ENCODE data around the gene CWF19L1. TPM values are rescaled to one million over a fixed set of nuclear protein-coding genes. Genes with fewer than 3 reads are reported as not detected.

CWF19L1 gene
- total and polyA plus RNA-seq, 7 donors: 13.8 to 23.4 (median 15.3) TPM

DNA sequence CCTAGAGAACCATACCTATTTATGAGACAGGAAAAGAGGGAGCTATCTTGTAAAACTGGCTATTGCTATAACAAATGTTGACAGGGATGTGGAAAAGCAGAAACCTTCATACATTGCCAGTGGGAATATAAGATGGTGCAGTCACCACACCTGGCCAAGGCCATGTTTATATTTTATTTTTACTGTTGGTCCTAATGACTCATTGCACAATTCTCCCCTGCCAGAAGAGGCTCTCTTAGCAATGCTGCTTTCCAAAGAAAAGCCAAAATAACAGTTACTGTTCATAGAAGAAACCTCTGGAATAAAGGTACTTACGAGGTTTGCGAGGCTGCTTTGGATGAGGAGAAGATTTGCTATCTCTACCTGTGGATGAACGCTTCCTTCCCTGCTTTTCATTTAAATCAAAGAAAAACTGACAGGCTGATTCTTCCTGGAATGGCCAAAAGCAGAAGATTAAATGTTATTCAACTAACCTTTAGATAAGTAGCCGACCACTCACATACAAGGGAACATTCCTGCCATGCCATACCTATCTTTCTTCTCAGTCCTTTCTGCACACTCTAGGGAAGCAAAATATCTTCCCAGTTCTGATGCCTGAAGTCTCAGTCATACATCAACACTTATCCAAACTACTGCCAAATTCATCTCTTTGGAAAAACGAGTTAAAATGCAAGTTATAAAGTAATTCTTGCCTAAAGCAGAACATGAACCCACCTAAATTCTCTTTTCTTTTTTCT, 21.8 kb downstream of the CWF19L1 start:
- intact Hi-C loops (cut with DNase I): no loop called here
- no peak for TF ChIP-seq POLR2AphosphoS5 (IDR thresholded peaks at IDR 0.05)
- no peak for TF ChIP-seq EP300 (IDR thresholded peaks at IDR 0.05)
- TF ChIP-seq, protein P1, sequence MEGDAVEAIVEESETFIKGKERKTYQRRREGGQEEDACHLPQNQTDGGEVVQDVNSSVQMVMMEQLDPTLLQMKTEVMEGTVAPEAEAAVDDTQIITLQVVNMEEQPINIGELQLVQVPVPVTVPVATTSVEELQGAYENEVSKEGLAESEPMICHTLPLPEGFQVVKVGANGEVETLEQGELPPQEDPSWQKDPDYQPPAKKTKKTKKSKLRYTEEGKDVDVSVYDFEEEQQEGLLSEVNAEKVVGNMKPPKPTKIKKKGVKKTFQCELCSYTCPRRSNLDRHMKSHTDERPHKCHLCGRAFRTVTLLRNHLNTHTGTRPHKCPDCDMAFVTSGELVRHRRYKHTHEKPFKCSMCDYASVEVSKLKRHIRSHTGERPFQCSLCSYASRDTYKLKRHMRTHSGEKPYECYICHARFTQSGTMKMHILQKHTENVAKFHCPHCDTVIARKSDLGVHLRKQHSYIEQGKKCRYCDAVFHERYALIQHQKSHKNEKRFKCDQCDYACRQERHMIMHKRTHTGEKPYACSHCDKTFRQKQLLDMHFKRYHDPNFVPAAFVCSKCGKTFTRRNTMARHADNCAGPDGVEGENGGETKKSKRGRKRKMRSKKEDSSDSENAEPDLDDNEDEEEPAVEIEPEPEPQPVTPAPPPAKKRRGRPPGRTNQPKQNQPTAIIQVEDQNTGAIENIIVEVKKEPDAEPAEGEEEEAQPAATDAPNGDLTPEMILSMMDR (IDR thresholded peaks at IDR 0.05): no peak
- no peak for TF ChIP-seq POLR2A (IDR thresholded peaks at IDR 0.05)
- 95 to 98% methylated on average over 5 of the region's 5 CpGs for WGBS, 2 donors

DNA sequence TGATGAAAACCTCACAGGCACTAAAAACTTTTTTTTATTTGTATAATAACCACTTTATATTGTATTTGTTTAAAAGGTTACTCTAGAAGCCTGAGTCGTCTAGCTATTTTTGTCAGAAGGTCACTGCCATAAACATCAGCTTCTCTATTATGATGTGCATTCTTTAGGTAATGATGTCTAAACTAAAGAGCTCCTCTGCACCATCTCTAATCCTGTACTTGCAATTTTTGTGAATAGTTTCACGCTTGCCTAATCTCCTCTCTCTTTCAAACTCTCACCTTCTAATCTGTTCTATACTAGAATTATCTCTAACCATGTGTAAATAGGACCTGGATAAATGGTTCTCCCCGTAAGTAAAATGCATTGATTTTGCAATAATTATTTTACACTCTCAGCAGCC, 27.6 kb downstream of the CWF19L1 start:
- no peak for DNase-seq
- Histone ChIP-seq H3K9me3 (no peaks in the 10 kb centered on the region), H3K27ac (no peak overlapping the region), H3K4me3 (no peak overlapping the region), H3K4me1 (no peaks in the 10 kb centered on the region), H3K36me3 (peaks cover 5 to 91% (median 37%) of the 10 kb centered on the region in 4 donors), H3K27me3 (no peaks in the 10 kb centered on the region)
- TF ChIP-seq POLR2AphosphoS5 (IDR thresholded peaks at IDR 0.05) (no peak), POLR2A (IDR thresholded peaks at IDR 0.05) (no peak), EP300 (IDR thresholded peaks at IDR 0.05) (no peak)
- TF ChIP-seq, protein P1 (IDR thresholded peaks at IDR 0.05): no peak
- intact Hi-C loops (cut with DNase I): no loop called here
- 81 to 91% methylated on average over 3 of the region's 3 CpGs for WGBS, 2 donors

More for the DNA sequence above, 21.8 kb downstream of the CWF19L1 start:
- Histone ChIP-seq H3K36me3 (peaks cover 14 to 97% (median 49%) of the 10 kb centered on the region in 4 donors), H3K27ac (no peak overlapping the region), H3K4me1 (no peaks in the 10 kb centered on the region), H3K4me3 (no peak overlapping the region), H3K27me3 (no peaks in the 10 kb centered on the region), H3K9me3 (no peaks in the 10 kb centered on the region)
- no peak for DNase-seq

DNA sequence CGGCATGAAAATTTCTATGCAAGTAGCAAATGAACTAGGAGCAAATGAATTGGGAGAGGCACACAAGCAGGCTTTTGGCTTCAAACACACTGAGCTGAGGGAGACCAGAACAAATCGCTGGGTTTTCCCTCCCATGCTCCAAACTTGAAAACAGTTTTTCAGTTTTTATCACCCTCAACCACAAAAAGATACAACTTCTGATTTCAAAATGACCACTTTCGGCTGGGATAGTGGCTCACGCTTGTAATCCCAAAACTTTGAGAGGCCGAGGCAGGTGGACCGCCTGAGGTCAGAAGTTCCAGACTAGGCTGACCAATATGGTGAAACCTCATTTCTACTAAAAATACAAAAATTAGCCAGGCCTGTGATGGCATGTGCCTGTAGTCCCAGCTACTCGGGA, 29.0 kb downstream of the CWF19L1 start:
- Histone ChIP-seq H3K4me1 (no peaks in the 10 kb centered on the region), H3K27ac (no peak overlapping the region), H3K36me3 (peaks cover 8 to 91% (median 29%) of the 10 kb centered on the region in 4 donors), H3K4me3 (no peak overlapping the region), H3K9me3 (no peaks in the 10 kb centered on the region), H3K27me3 (no peaks in the 10 kb centered on the region)
- DNase-seq: no peak
- intact Hi-C loops (cut with DNase I): no loop called here
- no peak for TF ChIP-seq EP300 (IDR thresholded peaks at IDR 0.05)
- no peak for TF ChIP-seq POLR2AphosphoS5 (IDR thresholded peaks at IDR 0.05)
- TF ChIP-seq, protein P1 (IDR thresholded peaks at IDR 0.05): no peak
- no peak for TF ChIP-seq POLR2A (IDR thresholded peaks at IDR 0.05)
- 90 to 94% methylated on average over 7 of the region's 7 CpGs for WGBS, 2 donors

DNA sequence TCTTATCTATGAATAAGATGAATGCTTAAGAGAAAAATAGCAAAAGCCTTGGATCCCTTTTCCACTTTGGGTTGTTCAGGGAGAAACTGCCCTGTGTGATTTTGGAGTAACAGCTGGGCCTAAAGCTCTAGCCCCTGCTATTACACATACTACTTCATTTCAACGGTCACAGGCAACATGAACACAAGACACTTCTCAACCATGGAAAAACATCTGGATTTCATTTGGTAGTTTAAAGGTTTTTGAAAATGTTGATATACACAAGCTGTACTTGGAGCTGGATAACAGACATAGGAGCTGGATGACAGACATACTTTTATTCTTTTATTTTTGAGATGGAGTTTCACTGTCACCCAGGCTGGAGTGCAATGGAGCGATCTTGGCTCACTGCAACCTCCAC, 35.3 kb downstream of the CWF19L1 start:
- no peak for DNase-seq
- no peak for TF ChIP-seq EP300 (IDR thresholded peaks at IDR 0.05)
- no peak for TF ChIP-seq POLR2A (IDR thresholded peaks at IDR 0.05)
- Histone ChIP-seq H3K4me1 (peaks cover 0 to 16% (median 13%) of the 10 kb centered on the region in 4 donors), H3K9me3 (no peaks in the 10 kb centered on the region), H3K4me3 (no peak overlapping the region), H3K27me3 (no peaks in the 10 kb centered on the region), H3K27ac (no peak overlapping the region), H3K36me3 (peaks cover 8 to 55% (median 16%) of the 10 kb centered on the region in 4 donors)
- intact Hi-C loops (cut with DNase I): no loop called here
- WGBS, 2 donors: 85 to 86% methylated on average over 2 of the region's 2 CpGs

DNA sequence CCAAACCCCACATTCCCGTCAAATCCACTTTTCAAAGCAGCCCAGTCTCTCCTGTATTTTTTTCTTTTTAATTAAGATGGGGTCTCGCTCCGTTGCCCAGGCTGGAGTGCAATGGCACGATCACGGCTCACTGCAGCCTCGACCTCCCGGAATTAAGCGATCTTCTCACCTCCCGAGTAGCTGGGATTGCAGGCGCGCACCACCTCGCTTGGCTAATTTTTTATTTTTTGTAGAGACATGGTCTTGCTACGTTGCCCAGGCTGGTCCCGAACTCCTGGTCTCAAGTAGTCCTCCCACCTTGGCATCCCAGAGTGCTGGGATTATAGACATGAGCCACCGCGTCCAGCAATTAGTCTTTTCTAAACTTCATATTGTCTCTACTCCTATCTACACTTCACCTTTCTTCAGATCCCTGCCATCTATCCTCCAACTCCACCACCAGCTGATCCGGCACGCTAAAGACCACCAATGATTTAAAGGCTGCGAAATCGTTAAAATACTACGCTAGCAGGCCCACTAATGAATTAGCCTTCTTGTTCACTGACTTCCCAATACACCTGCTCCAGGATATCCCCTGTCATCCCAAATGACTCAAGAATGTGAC, 37.5 kb downstream of the CWF19L1 start:
- H3K4me3 ChIP-seq: peak overlapping the region; percentile 89 to 97 (median 94)
- TF ChIP-seq POLR2A (IDR thresholded peaks at IDR 0.05) (no peak), EP300 (IDR thresholded peaks at IDR 0.05) (no peak), POLR2AphosphoS5 (IDR thresholded peaks at IDR 0.05) (no peak)
- TF ChIP-seq, protein P1 (IDR thresholded peaks at IDR 0.05): no peak
- DNase-seq: no peak
- H3K4me1 ChIP-seq: peaks cover 0 to 16% (median 13%) of the 10 kb centered on the region in 4 donors
- 64% methylated on average over 21 of the region's 21 CpGs for WGBS, 2 donors
- no peaks in the 10 kb centered on the region for H3K9me3 ChIP-seq
- H3K36me3 ChIP-seq: peaks cover 3 to 40% (median 9%) of the 10 kb centered on the region in 4 donors
- peak overlapping the region; percentile 80 to 88 (median 83) for H3K27ac ChIP-seq
- intact Hi-C loops (cut with DNase I): loop anchor here (5.0 kb wide), 2 partner anchors 37 to 57 kb away; partner anchors contain the start of genes BLOC1S2 and CWF19L1
- no peaks in the 10 kb centered on the region for H3K27me3 ChIP-seq

Data from sigmoid colon (tissue), 7 donors.